Measurements from ENCODE around the gene CLNK.

DNA sequence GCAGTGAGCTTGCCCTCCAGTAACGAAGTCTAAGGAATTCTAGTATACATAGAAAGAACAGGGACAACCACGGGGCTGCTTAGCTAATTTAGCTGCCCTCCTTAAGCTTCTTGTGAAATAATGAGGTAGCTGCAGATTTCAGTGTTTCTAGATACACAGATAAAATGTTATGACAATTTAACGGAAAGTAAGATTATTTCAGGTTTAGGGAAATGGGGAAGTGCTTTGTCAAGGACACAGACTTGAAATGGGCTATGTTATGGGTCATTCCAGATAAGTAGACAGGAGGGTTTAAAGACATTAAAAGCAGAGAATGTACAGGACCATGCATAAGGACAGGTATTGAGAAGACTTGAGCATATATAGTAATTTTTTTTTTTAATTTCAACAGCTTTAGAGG is 193.2 kb downstream of the CLNK start:
- TF ChIP-seq CTCF (IDR thresholded peaks at IDR 0.05) (no peak), EZH2 (IDR thresholded peaks at IDR 0.05; ENCODE audit: borderline replicate concordance, insufficient read depth, low read depth, low read length, poor library complexity, severe bottlenecking) (no peak)

All from B cell (primary cell).